NCI-H446 (cell line): ENCODE measurements around the gene WNT5B.

Experiments used
- DNase-seq, 2 experiments: peaks; one replicate each; lab custom pipeline; 2025; lab: John Stamatoyannopoulos, UW

Gene WNT5B

DNA sequence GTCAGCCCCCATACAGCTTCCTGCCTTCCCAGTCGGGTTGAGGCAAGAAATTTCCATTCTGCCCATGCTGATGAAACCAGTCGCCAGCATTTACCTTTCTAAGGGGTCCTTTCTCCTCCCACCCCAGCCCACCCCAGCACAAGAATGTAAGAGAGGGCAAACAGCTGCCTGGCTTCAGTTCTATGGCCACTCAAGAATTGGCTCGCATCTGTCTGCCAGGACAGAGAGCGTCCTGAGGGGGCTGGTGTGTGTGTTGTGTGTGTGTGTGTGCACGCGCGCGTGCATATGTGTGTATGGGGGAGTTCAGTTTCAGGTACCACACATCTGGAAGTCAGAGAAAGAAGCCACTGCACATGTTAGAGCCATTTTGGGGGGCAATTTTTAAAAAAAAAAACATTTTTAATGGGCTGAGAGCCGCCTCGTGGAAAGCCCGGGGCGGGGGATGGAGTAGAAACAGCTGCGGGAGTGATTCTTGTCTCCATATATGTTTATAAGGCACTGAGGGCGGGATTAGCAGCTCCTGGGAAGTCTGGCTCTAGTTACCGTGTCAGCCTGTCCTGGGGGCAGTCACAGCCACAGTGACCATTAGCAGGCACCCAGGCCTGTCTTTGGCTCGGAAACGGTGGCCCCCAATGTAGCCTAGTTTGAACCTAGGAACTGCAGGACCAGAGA, at the start of gene WNT5B:
WNT5B (plus strand) TSS at position 566 of the 672 bp plus-strand sequence. CDS start 2,124 bp downstream, outside the sequence.
- no peak for DNase-seq

DNA sequence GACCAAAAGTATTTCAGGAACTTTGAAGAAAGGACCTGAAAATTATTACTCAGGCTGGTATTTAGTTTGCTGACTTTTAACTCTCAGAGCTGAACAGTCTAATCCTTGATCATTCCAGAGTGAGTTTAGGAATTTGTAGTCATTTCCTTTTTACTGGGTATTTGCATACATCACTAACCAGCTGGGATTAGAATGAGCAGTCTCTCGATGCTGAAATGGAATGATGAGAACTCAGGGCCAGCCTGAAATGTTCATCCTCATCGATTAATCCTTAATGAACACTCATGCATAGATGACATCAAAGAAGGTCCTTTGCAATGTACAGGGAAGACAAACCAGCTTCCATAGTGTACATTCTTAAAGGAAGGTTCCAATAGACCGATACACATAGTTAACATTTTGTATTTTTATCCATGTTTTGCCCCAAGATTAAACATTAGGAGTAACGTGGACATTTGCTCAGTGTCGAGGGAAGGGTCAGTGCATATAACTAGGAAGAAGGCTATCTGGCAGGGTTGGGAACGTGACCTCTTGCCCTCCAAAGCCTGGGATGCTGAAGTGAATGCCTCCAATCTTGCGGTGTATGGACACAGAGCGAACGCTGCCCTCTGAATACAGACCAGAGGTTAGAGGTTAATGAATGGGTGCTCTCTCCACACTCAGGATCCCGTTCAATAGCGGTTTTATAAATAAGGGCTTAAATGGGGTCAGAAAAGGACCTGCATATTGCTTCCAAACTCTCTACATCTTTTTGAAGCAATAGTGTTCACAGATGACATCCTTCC, 49.2 kb upstream of the WNT5B start:
- no peak for DNase-seq

DNA sequence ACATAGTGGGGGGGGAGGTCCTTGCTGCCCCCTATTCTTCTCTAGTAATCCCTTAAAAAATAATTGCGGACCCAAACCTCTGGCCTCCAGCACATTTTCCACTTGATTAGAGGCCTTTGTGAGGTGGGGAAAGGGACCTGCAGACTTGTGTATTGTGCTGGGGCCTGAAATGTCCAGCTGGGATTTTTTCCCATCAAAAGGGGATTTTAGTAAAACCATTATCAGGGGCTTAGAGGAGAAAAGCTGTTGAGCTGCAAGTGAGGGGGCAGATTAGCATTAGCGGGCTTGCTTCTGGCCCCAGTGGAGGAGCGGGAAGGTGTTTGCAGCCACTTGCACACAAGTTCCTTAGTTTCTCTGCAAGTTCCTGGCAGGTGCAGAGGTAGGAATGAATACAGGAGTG, 48.5 kb upstream of the WNT5B start:
- no peak for DNase-seq

DNA sequence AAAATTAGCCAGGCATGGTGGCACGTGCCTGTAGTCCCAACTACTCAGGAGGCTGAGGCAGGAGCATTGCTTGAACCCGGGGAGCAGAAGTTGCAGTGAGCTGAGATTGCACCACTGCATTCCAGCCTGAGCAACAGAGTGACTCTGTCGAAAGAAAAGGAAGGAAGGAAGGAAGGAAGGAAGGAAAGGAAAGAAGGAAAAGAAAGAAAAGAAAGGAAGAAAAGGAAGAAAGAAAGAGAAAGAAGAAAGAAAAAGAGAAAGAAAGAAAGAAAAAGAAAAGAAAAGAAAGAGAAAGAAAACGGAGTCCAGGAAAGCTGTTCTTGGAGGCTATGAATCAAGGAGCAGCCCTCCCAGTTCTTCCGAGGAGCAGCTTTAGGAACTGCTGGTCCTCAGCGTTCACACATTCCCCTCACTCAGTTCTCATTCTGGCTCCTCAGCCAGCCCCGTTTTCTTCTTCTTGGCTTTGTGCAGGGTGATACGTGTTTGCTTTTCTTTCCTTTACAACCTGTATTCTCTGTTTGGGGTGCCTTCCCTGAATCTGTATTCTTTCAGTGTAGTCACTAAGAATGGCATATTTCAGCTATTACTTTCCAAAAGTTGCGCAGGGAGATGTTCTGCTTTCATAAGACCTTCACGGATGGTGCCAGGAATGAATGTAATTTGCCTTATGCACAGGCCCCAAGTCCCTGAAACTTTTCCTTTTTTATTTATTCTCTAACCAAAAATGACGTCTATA, 46.9 kb upstream of the WNT5B start:
- DNase-seq = no peak

DNA sequence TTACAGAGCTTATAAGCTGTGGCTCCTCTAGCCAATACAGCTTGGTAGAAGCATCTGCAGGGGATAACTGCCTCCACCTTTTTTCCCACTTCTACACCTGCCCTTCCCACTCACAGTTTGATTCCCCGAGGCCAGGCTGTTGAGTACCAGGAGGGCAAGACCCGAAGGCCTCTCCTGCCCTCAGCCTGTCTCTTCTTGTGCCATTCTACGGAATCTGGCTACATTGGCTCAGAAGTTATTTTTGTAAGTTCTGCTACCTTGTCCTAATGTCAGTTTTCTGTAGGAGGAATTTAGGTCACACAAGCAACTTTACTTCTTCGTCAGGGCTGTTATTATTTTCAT, 46.4 kb upstream of the WNT5B start:
- DNase-seq = no peak

DNA sequence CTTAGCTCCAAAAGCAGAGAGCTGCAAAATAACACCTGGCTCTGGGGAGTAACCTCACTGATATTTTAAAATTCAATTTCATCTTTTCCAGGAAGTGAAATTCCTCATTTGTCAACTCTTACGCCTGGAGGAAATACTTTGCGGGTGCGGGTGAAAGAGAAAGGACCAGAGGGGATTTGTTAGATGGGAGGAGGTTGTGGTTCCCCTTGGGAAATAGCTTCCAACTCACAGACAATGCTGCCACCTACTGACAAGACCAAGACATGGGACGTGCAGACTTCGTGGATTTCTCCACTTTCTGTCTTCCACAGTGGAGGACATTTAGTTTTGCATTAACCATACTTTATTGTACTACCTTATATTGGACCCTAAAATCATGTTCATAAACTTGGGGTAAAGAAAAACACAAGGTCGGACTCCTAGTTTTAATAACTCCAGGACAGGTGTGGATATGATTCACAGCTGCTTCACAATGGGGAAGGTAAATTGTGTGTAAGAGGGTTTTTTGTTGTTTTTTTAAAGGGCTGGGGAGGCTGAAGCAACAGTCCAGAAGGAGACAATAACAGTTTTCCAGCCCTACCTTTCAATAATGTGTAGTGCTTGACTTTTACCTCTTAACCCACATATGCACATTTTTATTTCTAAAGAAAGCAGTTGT, 45.5 kb upstream of the WNT5B start:
- peak; percentile 51 to 91 for DNase-seq

DNA sequence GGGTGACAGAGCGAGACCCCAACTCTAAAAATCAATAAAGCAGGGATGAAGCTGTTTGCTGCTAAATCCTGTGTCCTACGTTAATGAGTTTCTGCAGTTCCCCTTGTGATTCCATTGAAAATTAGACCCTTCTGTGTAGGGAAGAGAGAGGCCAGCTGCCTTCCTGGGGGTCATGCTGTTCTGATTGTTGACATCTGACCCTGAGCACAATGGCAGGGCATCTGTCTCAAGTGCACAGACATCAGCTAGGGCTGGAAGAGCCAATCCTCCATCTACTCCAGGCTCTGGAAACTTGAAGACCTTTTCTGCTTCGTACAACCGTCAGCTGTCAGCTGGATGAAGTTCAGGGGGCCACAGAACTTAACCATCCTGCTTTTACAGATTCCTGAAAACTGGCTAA, 44.7 kb upstream of the WNT5B start:
- DNase-seq = no peak

DNA sequence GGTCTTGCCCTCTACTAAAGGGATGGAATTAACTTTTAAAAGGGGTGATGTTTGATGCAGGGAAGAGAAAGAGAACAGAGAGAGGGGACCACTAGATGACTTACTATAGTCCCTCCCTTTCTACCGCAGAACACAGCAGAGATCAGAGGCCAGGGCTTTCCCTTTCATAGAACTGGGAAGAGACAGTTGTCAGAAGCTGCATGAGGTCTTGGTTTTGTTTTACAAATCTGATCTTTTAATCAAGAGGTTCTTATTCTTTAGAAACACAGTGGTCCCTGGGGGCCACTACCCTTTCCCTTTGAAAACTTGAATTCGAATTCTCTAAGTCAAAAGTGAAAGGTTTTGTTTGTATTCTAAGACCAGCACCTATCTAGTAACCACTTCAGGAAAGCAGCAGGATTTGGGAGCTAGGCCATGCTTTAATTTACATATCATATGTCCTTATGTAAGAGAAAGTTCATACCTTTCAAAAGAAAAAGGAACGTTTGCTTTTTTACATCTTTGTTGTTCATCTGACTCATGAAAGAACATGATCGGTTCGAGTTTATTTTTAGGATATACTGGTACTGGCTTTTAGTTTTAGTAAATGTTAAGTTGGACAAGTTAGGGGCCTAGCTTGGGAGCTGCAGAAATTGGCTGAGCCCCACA, 41.0 kb upstream of the WNT5B start:
- no peak for DNase-seq

DNA sequence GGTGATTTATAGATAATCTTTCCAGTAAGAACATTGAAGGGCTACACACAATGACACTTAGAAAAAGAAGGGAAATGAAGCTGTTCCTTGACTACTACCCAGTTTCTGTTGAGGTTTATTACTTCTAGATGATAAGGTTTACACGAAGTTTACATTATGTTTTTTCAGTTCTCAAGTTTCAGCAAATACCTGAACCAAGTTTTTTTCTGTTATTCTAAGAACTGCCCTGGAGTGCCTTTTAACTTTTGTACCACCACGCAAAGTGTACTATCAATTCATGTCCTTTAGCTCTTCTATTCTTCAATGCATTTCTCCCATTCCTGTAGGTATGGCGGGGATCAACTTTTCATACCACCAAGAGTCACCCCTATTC, 40.5 kb upstream of the WNT5B start:
- no peak for DNase-seq

DNA sequence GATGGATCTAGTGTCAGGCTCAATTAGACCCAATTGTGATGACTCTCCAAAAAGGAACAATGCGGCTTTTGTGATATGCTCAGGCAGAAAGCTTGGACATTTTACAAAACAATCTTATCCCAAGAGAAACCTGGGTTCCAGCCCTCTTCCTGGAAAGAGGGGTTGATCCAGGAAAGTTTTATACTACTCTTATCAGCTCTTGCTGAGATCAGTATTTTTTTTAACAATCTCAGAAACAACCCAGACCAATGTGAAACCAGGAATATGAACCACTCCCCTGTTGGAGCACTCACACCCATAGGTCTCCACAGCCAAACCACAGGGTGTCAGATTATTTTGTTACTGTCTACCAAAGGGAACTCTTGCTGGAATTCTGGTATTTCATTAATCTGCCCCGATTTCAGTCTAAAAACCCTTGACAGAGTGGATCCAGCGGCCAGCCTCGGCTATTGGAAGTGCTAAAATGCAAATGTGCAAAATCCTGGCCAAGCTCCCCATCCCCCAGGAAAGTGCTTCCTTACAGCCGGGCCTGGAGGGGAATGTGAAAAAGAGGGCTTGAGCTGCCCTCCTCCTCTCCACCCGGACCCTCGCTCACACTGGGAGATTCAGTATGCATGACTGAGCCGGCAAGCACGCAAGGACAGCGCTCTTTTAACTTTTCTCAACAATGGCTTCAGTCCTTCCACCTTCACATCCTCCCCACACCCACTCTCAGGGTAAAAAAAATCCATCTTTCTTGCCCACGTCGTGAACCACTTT, 38.6 kb upstream of the WNT5B start:
- DNase-seq = no peak

DNA sequence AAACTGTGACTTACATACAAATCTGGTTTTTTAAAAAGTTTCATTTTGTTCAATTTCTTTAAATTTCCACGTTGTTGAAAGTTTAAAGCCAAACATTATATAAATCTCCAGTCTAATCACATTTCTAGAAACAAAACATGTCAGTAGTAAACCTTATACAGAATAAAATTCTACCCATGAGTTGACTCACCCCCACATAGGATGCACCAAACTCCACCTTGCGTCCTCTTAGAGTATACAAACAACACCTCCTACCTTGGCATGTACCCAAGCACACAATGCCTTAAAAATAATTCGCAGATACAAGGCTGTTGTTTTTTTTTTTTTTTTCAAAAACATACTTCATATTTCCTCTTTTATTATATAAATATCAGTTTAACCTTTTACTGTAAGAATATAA, 38.0 kb upstream of the WNT5B start:
- DNase-seq = no peak

DNA sequence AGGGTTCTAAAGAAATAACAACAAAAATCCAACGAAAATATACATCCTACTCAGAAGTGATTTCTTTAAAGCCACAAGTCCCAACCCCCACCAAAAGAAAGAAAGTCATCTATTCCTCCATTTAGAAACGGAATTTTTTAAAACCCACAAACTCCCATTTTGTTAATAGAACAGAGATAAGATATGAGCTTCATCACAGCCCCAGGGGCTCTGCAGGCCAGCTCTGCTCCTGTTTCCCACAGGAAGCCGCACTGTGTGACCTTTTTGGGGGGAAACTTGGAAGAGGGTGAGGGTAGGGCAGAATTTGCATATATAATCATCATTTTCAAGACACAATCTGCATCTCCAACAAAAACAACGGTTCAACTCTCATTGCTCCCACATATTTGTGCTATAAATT, 37.5 kb upstream of the WNT5B start:
- no peak for DNase-seq

DNA sequence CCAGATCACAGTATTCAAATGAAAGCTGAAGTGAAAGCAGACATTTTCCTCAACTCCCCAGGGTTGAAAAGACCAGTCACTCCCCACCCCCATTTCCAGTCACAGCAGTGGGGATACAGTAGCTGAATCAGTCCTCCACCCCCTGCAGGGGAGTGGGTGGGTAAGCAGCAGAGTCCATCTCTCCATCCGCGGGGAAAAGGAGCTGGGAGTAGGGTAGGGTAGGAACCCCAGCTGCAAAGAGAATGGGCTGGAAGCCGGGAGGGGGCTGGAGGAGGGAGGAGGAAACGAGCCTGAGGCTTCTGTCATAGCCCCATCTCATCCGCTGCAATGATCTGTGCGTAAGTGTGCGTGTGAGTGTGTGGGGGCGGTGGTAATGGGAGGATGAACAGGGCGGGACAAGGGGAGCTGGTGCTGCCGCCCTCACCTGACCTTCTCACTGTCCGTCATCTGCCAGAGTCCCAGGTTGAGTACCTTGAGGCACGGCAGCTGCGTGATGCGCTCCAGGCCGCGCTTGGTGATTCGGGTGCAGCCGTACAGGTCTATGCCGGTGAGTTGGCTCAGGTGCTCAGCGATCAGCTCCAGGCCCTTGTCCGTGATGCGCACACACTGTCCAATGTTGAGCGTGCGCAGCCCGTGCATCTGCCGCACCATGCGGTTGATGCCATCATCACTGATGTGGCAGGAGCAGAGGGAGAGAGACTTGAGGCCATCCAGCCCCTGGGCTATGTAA, 36.4 kb upstream of the WNT5B start:
- peak; percentile 24 to 50 for DNase-seq

DNA sequence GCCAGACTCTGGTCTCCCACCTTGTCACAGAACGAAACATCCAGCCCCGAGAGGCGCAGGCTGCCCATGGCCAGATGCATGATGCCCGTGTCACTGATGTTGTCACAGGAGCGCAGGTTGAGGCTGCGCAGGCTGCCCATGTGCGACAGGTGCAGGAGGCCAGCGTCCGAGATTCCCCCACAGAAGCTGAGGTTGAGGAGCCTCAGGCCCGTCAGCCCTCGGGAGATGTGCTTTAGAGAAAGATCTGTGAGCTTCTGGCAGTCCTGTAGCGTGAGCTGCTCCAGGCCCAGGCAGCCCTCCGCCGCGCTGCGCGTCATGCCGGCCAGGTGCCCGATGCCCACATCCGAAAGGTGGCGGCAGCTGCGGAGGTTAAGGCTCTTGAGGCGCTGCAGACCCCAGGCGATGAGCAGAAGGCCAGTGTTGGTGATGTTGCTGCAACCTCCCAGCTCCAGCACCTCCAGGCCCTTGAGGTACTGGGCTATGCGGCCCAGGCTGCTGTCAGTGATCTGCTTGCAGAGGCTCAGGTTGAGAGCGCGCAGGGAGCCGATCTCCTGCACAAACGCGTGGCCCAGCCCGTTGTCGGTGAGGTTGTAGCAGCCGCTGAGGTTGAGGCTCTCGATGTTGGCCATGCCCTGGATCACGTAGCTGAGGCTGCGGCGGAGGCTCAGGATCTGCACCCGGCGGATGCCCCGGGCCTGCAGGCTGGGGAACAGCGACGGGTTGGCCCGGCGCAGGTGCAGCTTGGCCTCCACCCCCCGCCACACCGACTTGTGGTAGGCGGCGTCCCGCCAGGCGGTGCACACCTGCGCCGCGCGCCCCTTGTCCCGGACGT, 35.6 kb upstream of the WNT5B start:
- DNase-seq = peak; percentile 28 to 54

DNA sequence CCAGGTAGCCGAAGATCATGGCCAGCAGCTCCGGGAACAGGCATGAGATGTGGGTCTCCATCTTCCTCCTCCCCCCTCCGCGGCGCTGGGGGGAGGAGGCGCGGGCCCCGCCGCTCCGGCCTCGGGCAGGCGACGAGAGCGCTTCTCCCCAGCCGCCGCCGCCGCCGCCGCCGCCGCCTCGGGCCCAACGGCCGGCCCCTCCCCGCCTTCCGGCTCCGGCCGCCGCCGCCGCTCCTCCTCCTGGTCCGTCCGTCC, 35.1 kb upstream of the WNT5B start:
- DNase-seq = no peak

DNA sequence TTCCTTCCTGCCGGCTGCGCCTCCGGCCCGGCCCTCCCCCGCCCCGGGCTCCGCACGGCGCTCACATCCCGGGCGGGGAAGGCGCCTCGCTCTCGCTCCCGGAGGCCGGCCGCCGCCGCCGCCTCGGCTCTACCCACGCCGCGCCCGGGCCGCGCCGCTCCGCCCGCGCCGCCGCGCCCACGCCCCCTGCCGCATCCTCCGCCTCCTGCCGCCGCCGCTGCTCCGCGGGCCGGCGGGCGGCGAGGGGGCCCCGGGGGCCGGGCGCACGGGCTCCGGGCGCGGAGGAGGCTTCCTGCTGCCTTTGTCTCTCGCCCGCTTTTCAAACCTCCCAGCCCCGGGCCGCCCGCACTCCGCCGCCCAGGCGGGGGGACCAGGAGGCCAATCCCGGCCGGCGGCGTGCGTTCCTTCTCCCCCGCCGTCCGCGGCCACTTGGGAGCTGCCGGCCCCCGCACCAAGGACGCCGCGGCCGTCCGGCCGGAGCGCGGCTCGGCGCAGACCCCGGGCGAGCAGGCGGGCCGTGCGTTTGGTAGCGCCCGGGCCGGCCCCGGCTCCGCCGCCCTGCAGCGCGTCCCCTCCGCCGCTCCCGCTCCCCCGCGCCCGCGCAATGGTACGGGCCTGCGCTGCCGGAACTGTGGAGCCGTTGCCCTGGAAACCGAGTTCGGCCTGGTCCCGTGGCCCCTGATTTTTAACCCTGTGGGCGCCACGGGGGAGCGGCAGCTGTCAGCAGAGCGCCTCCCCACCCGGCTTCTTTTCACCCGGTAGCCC, 34.6 kb upstream of the WNT5B start, which contains the start of gene FBXL14:
FBXL14 (minus strand) TSS at position 321 of the 765 bp plus-strand sequence. CDS start 515 bp downstream, outside the sequence.
- peak; percentile 72 to 94 for DNase-seq

DNA sequence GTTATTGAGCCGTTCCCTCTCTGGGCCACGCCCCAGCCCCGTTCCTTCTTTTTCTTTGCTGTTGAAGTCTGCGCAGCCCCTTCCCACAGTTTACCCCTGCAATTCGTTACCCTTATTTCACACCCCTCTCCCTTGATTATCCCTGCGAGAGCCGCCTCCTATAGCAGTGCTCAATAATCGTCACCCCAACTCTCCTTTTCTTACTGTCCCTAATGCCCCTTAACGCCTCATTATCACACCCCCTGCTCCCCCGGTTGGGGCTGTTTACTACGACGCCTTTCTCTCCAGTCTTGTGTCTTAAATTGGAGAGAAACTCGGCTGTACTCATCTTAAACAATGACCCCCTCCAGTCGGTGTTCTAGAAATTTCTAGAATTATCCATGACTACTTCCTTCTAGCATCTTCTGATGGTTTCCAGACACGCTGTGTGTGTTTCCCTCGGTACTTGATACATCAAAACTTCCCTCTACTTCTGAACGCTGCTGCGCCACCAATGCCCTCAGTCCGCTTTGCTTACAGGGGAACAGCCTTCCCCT, 33.9 kb upstream of the WNT5B start:
- no peak for DNase-seq

DNA sequence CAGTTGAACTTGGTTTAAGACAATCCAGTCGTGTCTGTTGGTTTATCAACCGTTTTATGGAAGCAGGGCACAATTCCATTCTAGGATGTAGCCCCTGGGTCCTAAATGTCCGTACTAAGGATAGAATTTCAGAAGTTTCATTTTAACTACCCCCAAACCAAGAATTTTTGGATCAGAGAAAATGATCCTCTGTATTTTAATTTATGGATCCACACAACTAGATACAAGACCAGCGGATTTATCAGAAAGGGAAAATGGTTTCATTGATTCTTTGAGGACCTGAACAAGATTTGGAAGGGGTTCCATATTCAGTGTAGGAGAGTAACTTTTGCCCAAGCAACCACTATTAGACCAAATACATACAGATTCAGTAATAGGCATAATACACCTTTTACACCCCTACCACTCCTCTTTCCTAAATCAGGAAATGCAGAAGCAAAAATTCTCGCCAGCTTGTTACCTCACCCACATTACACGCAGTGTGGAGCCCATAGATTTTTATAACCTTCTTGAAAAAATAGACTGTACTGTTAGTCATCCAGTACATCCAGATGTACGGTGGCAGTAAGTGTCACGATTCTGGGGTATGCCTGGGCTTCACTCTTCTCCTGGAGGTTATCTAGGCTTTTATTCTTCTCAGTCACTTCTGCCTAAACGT, 33.2 kb upstream of the WNT5B start:
- no peak for DNase-seq
